GM12878 (cell line): ENCODE results near the gene TESK2. TPM values are rescaled to one million over a fixed set of nuclear protein-coding genes. Genes with fewer than 3 reads are reported as not detected.

Experiments used
- ATF7 ChIP-seq: fragments of 450-650 bp; IDR thresholded peaks from 2 replicates; pipeline ENCODE4 v1.6.1; 2016; ENCODE audit warnings: low read depth, mild to moderate bottlenecking
- BCL11A ChIP-seq: IDR thresholded peaks from 2 replicates; pipeline ENCODE4 v1.6.1; 2011; ENCODE audit warnings: low read depth, low read length
- CBX3 ChIP-seq: fragments of 200-600 bp; sonication (generic); IDR thresholded peaks from 2 replicates; pipeline ENCODE4 v1.6.1; 2016; ENCODE audit warnings: low read depth, borderline replicate concordance
- CHD1 ChIP-seq: IDR thresholded peaks from 2 replicates; pipeline ENCODE4 v1.6.1; 2012; ENCODE audit warnings: low read depth, low read length, improper control_type of control experiment
- GATAD2B ChIP-seq: fragments of 450-650 bp; conservative IDR thresholded peaks from 2 replicates; pipeline ENCODE4 v1.6.1; 2017; ENCODE audit warnings: low read depth, mild to moderate bottlenecking, moderate library complexity
- JUND ChIP-seq: IDR thresholded peaks from 2 replicates; pipeline ENCODE4 v1.6.1; 2012; ENCODE audit warnings: low read depth, mild to moderate bottlenecking, low read length, improper control_type of control experiment, moderate library complexity
- MEF2A ChIP-seq: IDR thresholded peaks from 2 replicates; pipeline ENCODE4 v1.6.1; 2011; ENCODE audit warnings: low read depth, mild to moderate bottlenecking, low read length, moderate library complexity; ENCODE audit not compliant: insufficient read depth
- MTA2 ChIP-seq: fragments of 450-650 bp; IDR thresholded peaks from 2 replicates; pipeline ENCODE4 v1.6.1; 2016; ENCODE audit warnings: low read depth, mild to moderate bottlenecking, moderate library complexity
- MXI1 ChIP-seq: fragments of 150-350 bp; IDR thresholded peaks from 2 replicates; pipeline ENCODE4 v1.6.1; 2011; ENCODE audit warnings: low read depth, mild to moderate bottlenecking, inconsistent platforms, low read length, improper control_type of control experiment
- NFIC ChIP-seq: IDR thresholded peaks from 2 replicates; pipeline ENCODE4 v1.6.1; 2012; ENCODE audit warnings: low read depth, mild to moderate bottlenecking, inconsistent platforms, low read length, moderate library complexity
- NR2F1 ChIP-seq: fragments of 450-650 bp; conservative IDR thresholded peaks from 2 replicates; pipeline ENCODE4 v1.6.1; 2017; ENCODE audit warnings: mild to moderate bottlenecking
- RB1 ChIP-seq: fragments of 450-650 bp; formaldehyde crosslinking; IDR thresholded peaks from 2 replicates; pipeline ENCODE4 v1.6.1; 2017; ENCODE audit warnings: mild to moderate bottlenecking, borderline replicate concordance
- RELA ChIP-seq: fragments of 450-650 bp; IDR thresholded peaks from 2 replicates; pipeline ENCODE4 v1.8.0; 2014; ENCODE audit warnings: borderline replicate concordance; ENCODE audit not compliant: partially characterized antibody
- SIN3A ChIP-seq: IDR thresholded peaks from 2 replicates; pipeline ENCODE4 v1.6.1; 2012; ENCODE audit warnings: low read depth, low read length, improper control_type of control experiment
- SMC3 ChIP-seq: IDR thresholded peaks from 2 replicates; pipeline ENCODE4 v1.6.1; 2011; ENCODE audit warnings: low read length, improper control_type of control experiment, borderline replicate concordance
- SREBF2 ChIP-seq: IDR thresholded peaks from 2 replicates; pipeline ENCODE4 v1.6.1; 2012; ENCODE audit warnings: mild to moderate bottlenecking, low read length
- SRF ChIP-seq, 2 experiments: IDR thresholded peaks; 2 replicates each; pipeline ENCODE4 v1.6.1; 2011; ENCODE audit warnings: low read depth in 2 of 2, low read length in 2 of 2, mild to moderate bottlenecking in 1 of 2, moderate library complexity in 1 of 2
- ZNF207 ChIP-seq: fragments of 450-650 bp; IDR thresholded peaks from 2 replicates; pipeline ENCODE4 v1.6.1; 2014; ENCODE audit warnings: antibody characterized with exemption, mild to moderate bottlenecking, borderline replicate concordance
- polyA plus RNA-seq, 11 experiments: library from polyadenylated mRNA; depleted of rRNA in 4 of 11; unstranded in 6 of 11; stranded (reverse) in 5 of 11; fragments of >200 nt; fragmentation: Nextera tagmentation in 4 of 11; fragmentation: Illumina TruSeq in 1 of 11; extraction: Ambion mirVana in 4 of 11; extraction: Trizol in 1 of 11; gene quantifications; 1 replicate in 1 of 11; 2 replicates in 10 of 11; pipeline versions ENCODE4 v1.2.1 to v1.2.3, GENCODE V29; 2011 to 2016; ENCODE audit warnings: inconsistent platforms in 2 of 11, missing spikeins in 2 of 11, low read depth in 1 of 11
- total RNA-seq, 4 experiments: library from RNA; depleted of rRNA in 3 of 4; stranded (reverse); fragments of >200 nt in 3 of 4; fragmentation: Illumina TruSeq in 1 of 4; extraction: Trizol in 1 of 4; gene quantifications; 2 replicates each; pipeline versions ENCODE4 v1.2.1 to v1.2.3, GENCODE V29; 2013 to 2021
- TF ChIP-seq, protein P1 (sequence below): fragments of 450-650 bp; formaldehyde crosslinking; IDR thresholded peaks from 2 replicates; pipeline ENCODE4 v1.4.0; 2022; ENCODE audit warnings: mild to moderate bottlenecking, moderate library complexity
- TF ChIP-seq, protein P2 (sequence below): fragments of 150-350 bp; IDR thresholded peaks from 2 replicates; pipeline ENCODE4 v1.6.1; 2016; ENCODE audit warnings: low read depth, low read length
- TF ChIP-seq, protein P3 (sequence below), 3 experiments: IDR thresholded peaks in 2 of 3; conservative IDR thresholded peaks in 1 of 3; 2 replicates each; pipeline ENCODE4 v1.5.1; 2011; ENCODE audit warnings: low read depth in 3 of 3, low read length in 3 of 3, mild to moderate bottlenecking in 3 of 3, control low read depth in 2 of 3, moderate library complexity in 2 of 3, inconsistent platforms in 1 of 3, mixed read lengths in 1 of 3; ENCODE audit not compliant: control insufficient read depth in 2 of 3, insufficient read depth in 1 of 3; ENCODE audit errors: extremely low read depth in 1 of 3
- TF ChIP-seq, protein P4 (sequence below): IDR thresholded peaks from 2 replicates; pipeline ENCODE4 v1.6.1; 2011; ENCODE audit warnings: low read depth, low read length, improper control_type of control experiment, borderline replicate concordance

TESK2 gene
- total and polyA plus RNA-seq, 10 of the 15 experiments (the other 5 are each of a cell fraction or from before 2014, with no cell fraction given): 2.2 to 10.0 (median 5.7) TPM

DNA sequence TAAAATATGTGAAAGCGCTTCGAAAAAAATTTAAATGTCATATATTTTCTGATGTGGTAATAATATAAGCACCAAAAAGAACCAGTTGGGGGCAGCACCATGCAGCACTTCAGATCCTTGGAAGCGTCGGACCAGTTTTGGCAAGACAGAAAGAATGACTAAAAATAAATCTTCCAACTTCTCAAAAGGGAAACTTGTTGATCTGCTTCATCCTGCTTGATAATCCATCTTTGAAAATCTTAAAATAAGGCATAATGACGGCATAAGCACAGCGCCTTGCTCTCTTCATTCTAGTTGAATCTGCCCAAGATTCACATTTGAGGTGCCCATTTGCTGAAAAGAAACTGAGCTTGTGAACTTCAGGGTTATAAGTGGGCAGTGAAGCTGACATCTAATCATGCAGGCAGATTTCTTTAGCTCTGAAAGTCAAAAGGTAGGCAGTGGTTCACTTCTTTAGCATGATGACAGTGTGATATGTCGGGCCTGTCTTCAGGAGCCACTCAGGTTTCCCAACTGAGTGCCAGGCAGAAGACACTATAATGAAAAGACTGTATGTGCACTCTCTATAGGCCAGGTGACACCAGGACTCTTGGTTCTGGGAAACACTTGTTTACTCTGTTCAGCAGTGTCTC is 131.0 kb downstream of the TESK2 start (continued):
- TF ChIP-seq GATAD2B (no peak), MTA2 (no peak), SIN3A (no peak), ZNF207 (no peak), RELA (no peak), NR2F1 (no peak), SRF (IDR thresholded peaks at IDR 0.05; ENCODE audit: low read depth in 2 of 2, low read length in 2 of 2) (no peak), JUND (no peak), MXI1 (no peak), SREBF2 (no peak), CHD1 (no peak), ATF7 (no peak), CBX3 (no peak), BCL11A (no peak), MEF2A (0 out of 2 replicates have a peak, but pooled peaks have one; percentile 40), RB1 (no peak), NFIC (no peak), SMC3 (peak; percentile 76)
- TF ChIP-seq, protein P1, sequence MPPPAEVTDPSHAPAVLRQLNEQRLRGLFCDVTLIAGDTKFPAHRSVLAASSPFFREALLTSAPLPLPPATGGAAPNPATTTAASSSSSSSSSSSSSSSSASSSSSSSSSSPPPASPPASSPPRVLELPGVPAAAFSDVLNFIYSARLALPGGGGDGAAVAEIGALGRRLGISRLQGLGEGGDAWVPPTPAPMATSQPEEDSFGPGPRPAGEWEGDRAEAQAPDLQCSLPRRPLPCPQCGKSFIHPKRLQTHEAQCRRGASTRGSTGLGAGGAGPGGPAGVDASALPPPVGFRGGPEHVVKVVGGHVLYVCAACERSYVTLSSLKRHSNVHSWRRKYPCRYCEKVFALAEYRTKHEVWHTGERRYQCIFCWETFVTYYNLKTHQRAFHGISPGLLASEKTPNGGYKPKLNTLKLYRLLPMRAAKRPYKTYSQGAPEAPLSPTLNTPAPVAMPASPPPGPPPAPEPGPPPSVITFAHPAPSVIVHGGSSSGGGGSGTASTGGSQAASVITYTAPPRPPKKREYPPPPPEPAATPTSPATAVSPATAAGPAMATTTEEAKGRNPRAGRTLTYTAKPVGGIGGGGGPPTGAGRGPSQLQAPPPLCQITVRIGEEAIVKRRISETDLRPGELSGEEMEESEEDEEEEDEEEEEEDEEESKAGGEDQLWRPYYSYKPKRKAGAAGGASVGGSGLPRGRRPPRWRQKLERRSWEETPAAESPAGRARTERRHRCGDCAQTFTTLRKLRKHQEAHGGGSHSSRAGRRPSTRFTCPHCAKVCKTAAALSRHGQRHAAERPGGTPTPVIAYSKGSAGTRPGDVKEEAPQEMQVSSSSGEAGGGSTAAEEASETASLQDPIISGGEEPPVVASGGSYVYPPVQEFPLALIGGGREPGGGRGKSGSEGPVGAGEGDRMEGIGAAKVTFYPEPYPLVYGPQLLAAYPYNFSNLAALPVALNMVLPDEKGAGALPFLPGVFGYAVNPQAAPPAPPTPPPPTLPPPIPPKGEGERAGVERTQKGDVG (CRISPR knock-in tag): no peak
- TF ChIP-seq, protein P2, sequence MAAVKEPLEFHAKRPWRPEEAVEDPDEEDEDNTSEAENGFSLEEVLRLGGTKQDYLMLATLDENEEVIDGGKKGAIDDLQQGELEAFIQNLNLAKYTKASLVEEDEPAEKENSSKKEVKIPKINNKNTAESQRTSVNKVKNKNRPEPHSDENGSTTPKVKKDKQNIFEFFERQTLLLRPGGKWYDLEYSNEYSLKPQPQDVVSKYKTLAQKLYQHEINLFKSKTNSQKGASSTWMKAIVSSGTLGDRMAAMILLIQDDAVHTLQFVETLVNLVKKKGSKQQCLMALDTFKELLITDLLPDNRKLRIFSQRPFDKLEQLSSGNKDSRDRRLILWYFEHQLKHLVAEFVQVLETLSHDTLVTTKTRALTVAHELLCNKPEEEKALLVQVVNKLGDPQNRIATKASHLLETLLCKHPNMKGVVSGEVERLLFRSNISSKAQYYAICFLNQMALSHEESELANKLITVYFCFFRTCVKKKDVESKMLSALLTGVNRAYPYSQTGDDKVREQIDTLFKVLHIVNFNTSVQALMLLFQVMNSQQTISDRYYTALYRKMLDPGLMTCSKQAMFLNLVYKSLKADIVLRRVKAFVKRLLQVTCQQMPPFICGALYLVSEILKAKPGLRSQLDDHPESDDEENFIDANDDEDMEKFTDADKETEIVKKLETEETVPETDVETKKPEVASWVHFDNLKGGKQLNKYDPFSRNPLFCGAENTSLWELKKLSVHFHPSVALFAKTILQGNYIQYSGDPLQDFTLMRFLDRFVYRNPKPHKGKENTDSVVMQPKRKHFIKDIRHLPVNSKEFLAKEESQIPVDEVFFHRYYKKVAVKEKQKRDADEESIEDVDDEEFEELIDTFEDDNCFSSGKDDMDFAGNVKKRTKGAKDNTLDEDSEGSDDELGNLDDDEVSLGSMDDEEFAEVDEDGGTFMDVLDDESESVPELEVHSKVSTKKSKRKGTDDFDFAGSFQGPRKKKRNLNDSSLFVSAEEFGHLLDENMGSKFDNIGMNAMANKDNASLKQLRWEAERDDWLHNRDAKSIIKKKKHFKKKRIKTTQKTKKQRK: no peak
- TF ChIP-seq, protein P3, sequence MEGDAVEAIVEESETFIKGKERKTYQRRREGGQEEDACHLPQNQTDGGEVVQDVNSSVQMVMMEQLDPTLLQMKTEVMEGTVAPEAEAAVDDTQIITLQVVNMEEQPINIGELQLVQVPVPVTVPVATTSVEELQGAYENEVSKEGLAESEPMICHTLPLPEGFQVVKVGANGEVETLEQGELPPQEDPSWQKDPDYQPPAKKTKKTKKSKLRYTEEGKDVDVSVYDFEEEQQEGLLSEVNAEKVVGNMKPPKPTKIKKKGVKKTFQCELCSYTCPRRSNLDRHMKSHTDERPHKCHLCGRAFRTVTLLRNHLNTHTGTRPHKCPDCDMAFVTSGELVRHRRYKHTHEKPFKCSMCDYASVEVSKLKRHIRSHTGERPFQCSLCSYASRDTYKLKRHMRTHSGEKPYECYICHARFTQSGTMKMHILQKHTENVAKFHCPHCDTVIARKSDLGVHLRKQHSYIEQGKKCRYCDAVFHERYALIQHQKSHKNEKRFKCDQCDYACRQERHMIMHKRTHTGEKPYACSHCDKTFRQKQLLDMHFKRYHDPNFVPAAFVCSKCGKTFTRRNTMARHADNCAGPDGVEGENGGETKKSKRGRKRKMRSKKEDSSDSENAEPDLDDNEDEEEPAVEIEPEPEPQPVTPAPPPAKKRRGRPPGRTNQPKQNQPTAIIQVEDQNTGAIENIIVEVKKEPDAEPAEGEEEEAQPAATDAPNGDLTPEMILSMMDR (IDR thresholded peaks at IDR 0.05 in 2 of 3, conservative IDR thresholded peaks at IDR 0.05 in 1 of 3; ENCODE audit: control insufficient read depth in 2 of 3, extremely low read depth in 1 of 3, insufficient read depth in 1 of 3, low read depth in 3 of 3, low read length in 3 of 3): peak; percentile 49 to 78 (median 59); a peak in 5 of 6 replicates
- TF ChIP-seq, protein P4, sequence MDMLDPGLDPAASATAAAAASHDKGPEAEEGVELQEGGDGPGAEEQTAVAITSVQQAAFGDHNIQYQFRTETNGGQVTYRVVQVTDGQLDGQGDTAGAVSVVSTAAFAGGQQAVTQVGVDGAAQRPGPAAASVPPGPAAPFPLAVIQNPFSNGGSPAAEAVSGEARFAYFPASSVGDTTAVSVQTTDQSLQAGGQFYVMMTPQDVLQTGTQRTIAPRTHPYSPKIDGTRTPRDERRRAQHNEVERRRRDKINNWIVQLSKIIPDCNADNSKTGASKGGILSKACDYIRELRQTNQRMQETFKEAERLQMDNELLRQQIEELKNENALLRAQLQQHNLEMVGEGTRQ: no peak
